COLO829 (cell line): ENCODE measurements around the gene KDELR3.
"Not testable (repeated sequence)": the region's sequence is repeated elsewhere in the genome, so short reads cannot be mapped to it uniquely, and the experiment has no call there.

Experiments
- DNase-seq: peaks from one replicate; pipeline ENCODE4 v3.0.0; 2012; ENCODE audit warnings: low spot score

Gene KDELR3

DNA sequence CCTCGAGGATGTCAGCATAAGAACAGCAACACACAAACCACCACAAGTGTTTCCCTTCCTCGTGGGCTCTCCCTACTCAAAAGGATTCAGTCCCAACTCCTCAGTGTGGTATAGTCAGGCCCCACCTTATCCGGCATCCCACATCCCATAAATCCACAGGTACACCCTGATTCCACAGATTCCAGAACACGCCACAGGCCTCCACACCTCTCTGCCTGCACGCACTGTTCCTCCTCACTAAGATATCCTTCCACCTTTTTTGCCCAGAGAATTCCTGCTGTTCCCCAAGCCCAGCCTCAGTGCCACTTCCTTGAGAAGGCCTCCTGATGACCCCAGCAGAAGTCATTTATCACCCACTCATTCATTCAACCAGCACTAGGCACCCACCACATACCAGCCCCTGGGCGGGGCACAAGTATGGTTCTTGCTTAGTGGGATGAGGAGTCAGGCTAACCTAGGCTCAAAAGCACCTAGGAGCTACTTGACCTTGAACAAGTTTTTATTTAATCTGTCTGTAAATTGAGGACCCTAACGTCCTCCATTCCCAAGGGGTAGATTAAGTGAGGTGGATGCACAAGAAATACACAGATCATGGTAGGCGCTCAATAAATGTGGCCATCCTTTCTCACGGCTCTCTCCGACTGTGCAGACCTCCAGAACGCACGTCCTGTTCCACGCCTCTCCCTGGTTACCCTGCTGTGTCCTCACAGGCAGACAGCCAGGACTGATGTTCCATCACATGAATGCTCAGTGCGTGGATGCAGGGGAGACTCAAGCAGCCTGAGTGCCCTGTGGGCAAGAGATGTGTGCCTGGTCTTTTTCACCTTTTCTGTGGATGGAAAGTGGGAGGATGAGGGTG, 10.8 kb upstream of the KDELR3 start:
- no peak for DNase-seq

DNA sequence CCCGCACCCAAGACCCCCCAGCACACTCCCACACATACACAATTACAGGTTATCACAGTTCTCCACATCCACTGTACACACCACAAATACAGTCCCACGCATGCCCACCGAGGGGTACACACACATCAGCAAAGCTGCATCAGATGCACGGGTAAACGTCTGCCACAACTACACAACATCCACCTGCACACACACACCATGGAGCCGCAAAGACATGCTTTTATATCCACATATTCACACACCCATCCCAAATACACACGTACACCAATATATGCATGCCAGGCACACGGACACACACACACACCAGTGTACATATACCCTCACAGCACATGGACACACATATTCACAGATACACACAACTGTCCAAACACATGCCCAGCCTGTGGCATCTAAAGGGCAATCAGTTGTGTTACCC, 7.5 kb upstream of the KDELR3 start:
- DNase-seq: no peak

DNA sequence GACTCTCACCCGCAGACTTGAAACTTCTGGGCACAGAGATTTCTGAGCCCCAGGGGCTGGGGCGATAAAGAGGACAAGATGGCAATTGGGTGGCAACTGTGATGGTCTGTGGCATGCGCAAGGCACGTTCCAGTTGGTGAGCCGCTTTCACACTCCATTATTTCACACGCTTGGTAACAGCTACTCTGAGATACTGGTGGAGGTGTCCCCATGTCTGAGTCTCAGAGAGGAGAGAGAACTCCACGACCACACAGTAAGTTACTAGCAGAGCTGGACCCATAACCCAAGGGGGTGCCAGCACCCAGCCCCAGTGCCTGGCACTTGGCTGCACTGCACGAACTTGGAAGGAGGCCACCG, 6.9 kb upstream of the KDELR3 start:
- no peak for DNase-seq

DNA sequence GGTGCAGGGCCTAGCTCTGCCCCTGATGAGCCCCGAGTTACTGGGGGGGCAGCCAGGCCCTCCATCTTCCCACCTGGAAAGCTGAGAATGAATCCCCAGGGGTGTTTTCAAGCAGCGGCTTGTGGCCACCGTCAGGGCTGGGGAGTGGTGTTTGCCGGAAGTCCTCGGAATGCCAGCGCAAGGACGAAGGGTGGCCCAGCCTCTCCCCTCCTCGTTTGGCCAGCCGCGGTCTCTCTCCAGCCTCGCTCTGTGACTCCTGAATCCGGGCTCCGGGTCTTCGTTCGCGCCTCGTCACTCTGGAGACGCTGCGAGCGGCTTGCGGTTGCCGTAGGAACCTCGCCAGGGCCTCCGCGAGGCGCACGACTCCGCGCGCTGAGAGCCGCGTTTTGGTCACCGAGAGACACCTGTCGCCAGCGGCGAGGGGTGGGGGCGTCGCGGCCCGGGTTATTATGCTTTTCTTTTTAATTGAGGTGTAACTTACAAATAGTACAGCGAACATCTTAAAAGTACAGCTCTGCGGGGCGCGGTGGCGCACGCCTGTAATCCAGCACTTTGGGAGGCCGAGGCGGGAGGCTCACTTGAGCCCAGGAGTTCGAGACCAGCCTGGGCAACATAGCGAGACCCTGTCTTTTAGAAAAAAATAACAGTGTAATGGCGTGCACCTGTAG, 6.3 kb upstream of the KDELR3 start:
- peak; percentile 76 for DNase-seq

DNA sequence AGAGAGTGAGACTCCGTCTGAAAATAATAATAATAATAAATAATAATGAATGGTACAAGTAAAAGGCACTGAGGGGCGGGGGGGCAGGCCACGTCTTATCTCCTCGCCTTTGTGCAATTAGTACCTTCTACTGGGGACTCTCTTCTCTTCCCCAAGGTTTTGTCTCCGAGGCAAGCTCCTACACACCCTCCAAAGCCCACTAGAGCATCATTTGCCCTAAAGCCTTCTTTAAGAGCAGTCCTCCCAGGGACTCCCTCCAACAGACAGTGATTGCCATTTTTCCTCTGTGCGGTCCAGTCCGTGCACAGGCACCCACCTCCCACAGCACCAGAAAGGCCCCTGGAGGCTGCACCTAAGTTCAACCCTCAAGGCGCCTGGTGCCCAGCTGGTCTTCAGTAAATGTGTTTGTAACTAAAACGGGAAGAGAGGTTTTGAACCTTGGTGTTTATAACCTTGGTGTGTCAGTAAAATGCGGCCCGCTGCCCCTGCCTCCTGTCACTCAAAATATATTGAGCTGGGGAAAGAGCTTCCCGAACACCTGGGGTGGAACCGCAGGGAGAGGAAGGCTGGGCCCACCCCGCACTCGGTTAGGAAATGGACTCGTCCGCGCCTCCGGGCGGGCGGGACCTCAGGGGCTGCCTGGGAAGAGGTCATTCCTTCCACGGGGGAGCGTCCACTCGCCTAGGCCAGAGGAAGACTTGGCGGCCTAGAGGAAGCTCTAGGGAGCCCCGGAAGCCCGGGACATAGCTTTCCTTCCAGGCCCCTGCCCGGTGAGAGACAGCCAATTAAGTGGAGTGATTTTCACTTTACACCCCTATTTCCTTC, 4.7 kb upstream of the KDELR3 start:
- DNase-seq: no peak

DNA sequence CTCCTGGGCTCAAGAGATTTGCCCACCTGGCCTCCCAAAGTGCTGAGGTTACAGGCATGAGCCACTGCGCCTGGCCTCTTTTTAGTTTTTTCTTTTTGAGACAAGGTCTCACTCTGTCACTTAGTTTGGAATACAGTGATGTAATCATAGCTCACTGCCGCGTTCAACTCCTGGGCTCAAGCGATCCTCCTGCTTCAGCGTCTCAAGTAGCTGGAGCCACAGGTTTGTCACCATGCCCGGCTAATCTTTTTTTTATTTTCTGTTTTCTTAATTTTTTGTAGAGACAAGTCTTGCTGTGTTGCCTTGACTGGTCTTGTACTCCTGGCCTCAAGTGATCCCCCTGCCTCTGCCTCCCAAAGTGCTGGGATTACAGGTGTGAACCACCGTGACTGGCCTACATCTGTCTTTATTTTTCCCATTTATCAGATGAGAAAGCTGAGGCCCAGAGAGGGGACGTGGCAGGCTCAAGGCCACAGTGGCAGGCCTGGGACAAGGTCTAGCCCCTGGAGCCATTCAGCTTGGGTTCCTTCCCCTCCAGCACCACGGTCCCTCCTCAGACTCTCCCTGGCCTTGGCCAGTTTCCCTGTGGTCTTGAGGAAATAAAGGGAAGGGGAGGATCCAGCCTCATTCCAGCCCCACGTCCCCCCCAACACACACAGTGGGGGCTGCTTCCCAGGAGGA, 2.8 kb upstream of the KDELR3 start:
- no peak for DNase-seq

DNA sequence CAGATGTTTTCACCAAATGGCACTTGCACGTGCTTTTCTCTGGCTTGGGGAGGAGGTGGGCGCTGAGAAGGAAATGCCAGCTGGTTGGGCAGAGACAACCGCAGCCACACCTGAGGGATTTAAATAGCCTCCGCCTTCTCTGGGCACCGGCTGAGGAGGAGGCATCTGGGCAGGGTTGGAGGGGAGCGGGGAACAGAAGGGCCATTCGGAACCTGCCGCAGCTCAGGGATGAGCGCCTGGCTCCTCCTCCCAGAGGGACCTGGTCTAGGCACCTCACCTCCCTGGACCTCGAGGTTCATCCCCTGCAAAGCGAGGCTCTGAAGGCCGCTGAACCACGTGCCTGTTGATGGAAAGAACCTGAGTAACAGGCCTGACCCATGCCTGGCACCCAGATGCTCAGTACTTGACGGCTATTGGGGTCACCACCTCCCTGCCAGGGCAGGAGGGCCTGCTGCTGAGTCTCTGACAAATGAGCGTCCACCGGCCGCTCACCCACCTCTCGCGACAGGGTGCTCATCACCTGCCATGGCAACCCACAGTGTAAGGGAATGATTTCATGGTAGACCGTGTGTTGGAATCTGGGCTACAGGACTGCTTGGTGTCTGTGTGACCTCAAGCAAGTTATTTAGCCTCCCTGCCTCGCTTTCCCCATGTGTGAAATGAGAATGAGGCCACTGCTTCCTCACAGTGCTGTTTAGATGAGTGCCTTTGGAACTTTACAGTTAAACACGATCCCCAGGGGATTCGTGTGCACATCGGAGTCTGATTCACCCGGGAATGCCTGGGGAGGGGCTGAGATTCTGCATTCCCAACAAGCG, 2.0 kb upstream of the KDELR3 start:
- no peak for DNase-seq

DNA sequence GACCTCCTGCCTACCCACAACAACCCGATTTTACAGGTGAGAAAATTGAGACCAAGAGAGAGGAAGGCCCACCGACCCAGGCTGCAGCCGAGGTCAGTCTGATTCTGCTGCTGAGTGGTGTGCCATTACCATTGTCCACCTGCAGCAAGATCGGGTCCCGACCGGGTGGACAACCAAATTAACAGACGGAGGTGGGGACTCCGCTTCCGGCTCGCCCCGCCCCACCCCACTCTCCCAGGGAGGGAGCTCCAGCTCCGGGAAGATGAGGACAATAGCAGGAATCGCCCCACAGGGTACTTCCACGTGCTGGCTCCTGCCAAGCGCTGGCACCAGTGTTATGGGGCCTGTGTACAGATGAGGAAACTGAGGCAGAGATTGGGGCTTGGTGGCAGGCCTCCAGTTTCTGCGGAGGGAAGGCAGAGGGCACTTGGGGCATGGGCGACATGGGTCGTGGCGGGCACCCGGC, 425 bp upstream of the KDELR3 start:
- no peak for DNase-seq

DNA sequence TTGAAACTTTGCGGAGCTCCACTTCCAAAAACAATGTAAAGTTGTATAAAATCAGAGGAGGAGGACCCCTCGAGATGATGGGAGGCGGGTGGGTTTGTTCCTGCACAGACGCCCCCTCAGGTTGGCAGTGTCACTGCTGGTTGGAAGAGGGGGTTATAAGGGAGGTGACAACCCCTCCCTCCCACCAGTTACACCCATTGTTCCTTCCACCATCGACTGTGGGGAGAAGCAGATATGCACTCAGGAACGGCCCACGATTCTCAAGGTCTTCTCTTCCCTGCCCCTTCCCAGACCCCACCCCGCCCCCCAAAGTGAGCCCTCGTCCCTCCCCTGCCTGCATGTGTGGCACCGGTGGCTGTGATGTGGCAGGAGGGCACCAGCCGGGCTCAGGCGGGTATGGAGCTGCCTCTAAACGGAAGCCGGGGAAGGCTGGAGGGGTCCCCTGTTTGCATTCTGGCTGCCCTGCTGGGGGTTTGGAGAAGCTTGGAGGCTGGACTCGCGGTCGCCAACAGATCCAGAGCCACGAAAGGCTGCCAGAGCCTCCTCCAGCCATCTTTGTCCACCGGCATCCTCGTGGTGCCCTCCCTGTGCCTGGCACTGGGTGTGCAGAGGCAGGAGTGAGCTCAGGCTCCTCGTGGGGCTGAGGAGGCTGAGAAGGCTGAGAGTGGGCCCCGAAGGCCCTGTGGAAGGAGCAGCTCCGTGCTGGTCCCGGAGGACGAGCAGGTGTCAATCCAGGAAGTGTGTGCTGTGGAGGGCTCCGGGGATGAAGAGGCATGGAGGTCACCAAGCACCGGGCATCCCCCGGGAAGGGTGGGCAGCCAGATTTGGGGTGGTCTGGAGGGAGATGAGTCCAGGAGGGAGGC, 778 bp downstream of the KDELR3 start:
- DNase-seq: no peak

DNA sequence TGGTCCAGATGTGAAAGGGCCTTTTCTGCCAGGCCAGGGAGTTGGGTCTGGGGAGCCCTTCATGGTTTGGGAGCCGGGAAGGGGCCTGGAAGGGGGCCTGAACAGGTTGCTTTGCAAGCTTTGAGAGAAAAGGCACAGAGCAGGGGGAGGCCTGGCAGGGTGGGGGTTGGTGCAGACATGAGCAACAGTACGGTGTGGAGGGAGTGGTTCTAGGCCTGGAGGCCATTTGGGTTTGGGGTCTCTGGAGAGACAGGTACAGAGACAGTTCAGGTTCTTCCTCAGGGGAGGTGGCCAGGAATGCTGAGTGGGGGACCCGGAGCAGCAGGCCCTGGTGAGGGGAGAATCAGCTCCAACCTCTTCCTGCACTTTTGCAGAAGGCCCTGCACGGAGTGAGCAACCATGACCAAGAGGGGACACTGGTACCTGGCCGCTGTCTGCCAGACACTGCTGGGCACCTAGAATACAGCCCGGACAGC, 1.4 kb downstream of the KDELR3 start:
- DNase-seq: no peak

DNA sequence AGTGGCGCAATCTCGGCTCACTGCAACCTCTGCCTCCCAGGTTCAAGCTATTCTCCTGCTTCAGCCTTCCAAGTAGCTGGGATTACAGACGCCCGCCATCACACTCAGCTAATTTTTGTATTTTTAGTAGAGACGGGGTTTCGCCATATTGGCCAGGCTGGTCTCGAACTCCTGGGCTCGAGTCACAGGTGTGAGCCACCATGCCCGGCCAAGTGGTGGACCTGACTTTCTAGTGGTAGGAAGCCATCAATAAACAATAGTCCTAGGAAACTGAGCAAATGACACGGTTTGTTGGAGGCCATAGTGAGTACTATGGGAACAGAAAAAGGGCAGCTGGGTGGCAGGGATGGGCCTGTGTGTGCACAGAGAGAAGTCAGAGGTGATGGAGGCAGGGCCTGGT, 2.3 kb downstream of the KDELR3 start:
- DNase-seq: not testable (repeated sequence)

DNA sequence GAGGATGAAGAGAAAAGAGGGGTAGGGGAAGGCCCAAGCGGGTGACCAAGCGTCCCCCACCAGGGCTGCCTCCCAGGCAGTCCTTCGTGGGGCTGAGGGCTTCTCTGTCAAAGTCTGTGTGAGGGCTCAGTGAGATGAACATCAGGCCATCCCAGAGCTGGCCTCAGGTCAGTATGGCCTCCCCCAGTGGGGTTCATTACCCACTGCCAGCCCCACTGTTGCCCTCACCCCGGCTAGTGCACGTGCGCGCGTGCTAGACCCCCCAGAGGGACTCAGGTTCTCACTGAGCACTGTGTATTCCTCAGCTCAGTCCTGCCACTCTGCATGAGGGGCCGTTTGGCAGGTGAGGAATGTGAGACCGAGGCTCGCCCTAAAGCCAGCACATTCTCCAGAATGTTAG, 3.3 kb downstream of the KDELR3 start:
- no peak for DNase-seq

DNA sequence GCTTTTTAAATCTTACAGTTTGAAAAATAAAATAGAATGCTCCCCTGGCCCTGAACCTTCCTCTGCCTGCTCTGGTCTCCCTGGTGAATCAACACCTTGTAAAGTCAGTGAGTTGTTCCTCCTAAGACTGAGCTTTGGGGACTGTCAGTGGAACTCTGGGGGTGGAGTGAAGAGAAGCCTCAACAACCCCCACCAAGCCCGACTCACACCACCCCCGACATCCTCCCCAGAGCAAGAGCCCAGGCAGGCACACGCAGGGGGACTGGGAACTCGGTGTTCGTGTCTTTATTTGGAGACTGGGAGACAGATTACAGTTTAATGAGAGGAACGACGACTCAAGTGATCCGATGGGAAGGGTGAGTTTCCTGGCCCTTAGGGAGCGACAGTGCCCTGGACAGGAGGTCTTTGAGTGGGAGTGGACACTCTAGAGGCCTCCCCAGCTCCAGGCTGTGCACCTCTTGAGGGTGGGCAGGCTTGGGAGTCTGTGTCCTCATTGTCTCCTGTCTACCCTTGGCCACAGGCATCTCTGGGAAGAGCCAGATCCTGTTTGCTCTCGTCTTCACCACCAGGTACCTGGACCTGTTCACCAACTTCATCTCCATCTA, 6.2 kb downstream of the KDELR3 start:
- DNase-seq: no peak

DNA sequence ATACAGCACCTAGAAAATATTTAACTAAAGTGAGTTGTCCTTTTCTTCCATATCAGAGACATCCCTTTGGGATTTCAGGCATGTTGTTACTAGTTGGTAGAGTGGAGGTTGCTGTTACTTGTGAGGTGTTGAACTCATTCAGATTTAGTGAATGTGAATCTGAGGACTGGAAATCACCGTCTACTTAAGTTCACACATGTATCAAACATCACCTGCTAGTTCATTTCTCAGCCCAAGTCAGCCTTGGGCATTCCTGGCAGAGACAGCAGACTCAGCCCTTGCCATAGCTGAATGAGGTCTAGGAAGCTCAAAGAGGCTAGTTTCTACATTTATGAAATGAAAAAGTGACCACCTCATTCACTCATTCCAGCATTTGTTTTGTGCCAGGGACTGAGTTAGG, 9.7 kb downstream of the KDELR3 start:
- DNase-seq: no peak

DNA sequence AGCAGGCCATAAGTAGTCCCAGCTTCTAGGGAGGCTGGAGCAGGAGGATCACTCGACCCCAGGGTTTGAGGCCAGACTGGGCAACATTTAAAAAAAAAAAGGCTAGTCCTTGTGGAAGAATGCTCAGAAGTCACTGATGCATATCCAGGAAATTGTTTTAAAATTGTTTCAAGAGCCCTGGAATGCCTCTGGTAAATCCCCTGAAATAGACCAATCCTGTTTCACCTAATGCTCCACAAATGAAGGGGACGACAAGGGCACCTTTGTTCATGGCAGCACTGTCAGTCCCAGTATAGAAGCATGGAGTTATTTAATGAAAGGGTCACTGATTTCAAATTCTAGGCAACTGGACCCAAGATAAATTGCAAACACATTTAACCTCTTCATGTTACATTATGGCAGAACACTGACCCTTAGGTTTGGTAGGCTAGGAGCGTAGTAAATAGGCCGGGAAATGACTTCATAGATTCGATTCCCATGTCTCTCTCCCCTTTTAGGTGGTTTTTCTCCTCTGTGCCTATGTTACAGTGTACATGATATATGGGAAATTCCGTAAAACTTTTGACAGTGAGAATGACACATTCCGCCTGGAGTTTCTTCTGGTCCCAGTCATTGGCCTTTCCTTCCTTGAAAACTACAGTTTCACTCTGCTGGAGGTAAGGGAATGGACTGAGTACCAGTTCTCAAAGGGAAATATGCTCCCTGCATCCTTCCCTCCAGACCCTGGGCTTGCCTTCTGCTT, 11.4 kb downstream of the KDELR3 start:
- DNase-seq: peak; percentile 96

DNA sequence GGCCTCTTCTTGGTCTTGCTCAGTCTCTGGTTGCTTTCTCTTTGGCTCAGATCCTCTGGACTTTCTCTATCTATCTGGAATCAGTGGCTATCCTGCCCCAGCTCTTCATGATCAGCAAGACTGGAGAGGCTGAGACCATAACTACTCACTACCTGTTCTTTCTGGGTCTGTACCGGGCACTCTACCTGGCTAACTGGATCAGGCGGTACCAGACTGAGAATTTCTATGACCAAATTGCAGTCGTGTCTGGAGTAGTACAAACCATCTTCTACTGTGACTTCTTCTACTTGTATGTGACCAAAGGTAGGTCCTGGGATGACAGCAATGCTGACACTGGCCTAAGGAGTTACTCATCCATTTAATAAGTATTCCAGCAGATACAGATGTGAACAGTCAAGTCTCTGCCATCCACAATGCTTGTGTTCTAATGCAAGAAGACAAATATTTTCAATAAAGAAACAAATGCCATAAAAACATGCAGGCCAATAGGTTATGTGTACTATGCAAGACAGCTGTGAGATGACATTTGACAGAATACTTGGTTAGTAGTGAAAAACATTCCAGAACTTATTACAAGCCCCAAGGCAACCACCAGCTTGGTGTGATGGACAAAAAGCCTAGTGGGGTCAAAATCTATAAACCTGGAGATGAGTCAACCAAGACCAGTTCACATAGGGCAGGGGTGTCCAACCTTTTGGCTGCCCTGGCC, 13.4 kb downstream of the KDELR3 start:
- DNase-seq: no peak

DNA sequence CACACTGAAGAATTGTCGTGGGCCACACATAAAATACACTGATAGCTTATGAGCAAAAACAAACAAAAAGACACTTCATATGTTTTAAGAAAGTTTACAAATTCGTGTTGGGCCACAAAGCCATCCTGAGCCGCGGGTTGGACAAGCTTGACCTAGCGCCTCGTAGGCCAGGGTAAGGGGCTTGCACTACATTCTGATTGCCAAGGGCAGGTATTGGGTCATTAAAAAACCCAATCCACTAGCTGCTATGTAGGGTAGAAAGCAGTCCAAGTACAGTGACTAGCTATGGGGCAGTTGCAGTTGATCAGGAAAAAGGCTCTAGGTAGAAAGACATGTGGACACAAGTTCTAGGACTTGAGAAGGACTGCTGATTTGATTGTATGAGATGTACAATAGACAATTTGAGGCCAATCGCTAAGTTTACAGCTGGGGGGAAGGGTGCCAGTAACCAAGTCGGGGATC, 14.0 kb downstream of the KDELR3 start:
- DNase-seq: no peak

DNA sequence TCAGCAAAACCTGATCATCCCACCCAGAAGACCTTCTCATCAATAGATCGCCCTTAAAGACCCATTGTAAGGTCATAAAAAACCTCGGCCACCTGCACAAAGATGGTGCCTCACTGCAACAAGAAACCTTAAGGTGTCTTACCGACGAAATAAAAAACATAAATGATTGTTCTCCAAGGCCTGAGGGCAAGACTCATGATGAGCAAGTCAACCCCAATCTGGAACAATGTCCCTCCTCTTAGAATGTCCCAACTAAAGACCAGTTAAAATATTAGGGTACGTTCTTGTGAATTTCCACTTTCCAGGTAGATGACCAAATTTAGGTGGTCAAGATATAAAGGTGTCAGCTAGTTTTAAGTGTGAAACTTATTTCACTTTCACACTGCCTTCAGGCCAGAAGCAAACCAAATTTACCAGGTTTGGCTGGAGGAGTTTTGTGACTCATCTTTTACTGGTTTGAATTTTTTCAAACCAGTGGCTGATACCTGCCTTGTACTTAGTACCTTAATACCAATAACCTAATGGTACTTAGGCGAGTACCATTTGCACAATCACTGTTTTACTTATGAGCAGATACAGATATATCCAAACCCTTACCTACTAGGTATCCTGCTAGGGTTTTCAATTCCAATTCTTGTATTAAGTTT, 14.9 kb downstream of the KDELR3 start:
- no peak for DNase-seq
